Measurements from ENCODE around the gene HGF.

DNA sequence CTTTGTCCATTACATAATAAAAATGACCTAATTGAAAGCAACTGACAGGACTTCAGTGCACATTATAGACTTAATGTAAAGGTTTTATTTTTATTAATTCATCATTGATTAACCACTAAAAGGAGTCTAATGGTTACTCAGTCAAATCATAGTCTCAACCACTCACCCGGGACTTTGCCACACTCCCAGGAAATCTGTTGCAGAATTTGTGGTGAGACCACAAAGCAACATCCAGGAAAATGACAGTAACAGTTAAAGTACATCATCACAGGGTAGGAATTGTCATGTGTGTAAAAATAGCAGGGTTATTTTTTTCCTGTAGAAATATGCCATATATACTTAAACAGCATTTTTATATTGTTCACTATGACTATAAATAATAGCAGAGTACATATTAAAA, 6.3 kb upstream of the HGF start:
- TF ChIP-seq EZH2 (IDR thresholded peaks at IDR 0.05) (no peak), POLR2AphosphoS5 (IDR thresholded peaks at IDR 0.05; ENCODE audit: borderline replicate concordance, low read depth, low read length) (no peak), FOXP2 (optimal IDR thresholded peaks at IDR 0.05; ENCODE audit: control extremely low read depth, extremely low read length, insufficient read depth) (no peak)

Measured in SK-N-MC (cell line).